SK-N-SH (cell line): ENCODE data around the gene SPATA12. TPM values are rescaled to one million over a fixed set of nuclear protein-coding genes. Genes with fewer than 3 reads are reported as not detected.

Experiments
- CTCF ChIA-PET: fragments of 300-600, 350-600 bp; formaldehyde crosslinking; extraction: SDS; loops from one replicate; lab custom pipeline; 2021; lab: Yijun Ruan, JAX
- POLR2A ChIA-PET: fragments of 350-600 bp; sonication (Branson Sonifier 250); formaldehyde crosslinking; extraction: SDS; loops from one replicate; lab custom pipeline; 2020; ENCODE audit warnings: antibody characterized with exemption, inconsistent platforms; lab: Yijun Ruan, JAX
- DNase-seq: peaks from one replicate; pipeline ENCODE4 v3.0.0; 2012
- H2AFZ ChIP-seq: fragments of 200-600 bp; sonication (generic); 2 replicates; pipeline ENCODE4 v1.8.1; 2016; ENCODE audit warnings: antibody characterized with exemption, mild to moderate bottlenecking, low read depth
- H3F3A ChIP-seq: fragments of 200-600 bp; sonication (generic); replicated peaks from 2 replicates; pipeline ENCODE3; 2016; ENCODE audit warnings: antibody characterized with exemption, mild to moderate bottlenecking; ENCODE audit not compliant: insufficient read depth
- H3K27ac ChIP-seq, 2 experiments: fragments of 200-500 bp in 1 of 2; fragments of 200-600 bp in 1 of 2; sonication (Bioruptor generic) in 1 of 2; sonication (generic), shearing (Covaris generic) in 1 of 2; 2 replicates each; pipeline versions ENCODE4 v1.5.1 to v1.6.1; 2014 to 2016; ENCODE audit warnings: low read depth in 2 of 2, inconsistent platforms in 1 of 2, low read length in 1 of 2, mild to moderate bottlenecking in 1 of 2, mixed read lengths in 1 of 2
- H3K27me3 ChIP-seq: fragments of 200-600 bp; sonication (generic), shearing (Covaris generic); 2 replicates; pipeline ENCODE4 v1.6.1; 2016; ENCODE audit warnings: mixed run types; ENCODE audit not compliant: insufficient read depth
- H3K36me3 ChIP-seq, 2 experiments: fragments of 200-500 bp in 1 of 2; fragments of 200-600 bp in 1 of 2; sonication (Bioruptor generic) in 1 of 2; sonication (generic) in 1 of 2; replicated peaks in 1 of 2; 2 replicates each; pipeline versions ENCODE3 to v1.5.1; 2014 to 2016; ENCODE audit warnings: low read length in 1 of 2, mild to moderate bottlenecking in 1 of 2; ENCODE audit not compliant: insufficient read depth in 2 of 2, control insufficient read depth in 1 of 2
- H3K4me1 ChIP-seq, 2 experiments: fragments of 200-500 bp in 1 of 2; fragments of 200-600 bp in 1 of 2; sonication (Bioruptor generic) in 1 of 2; sonication (generic), shearing (Covaris generic) in 1 of 2; 2 replicates each; pipeline versions ENCODE4 v1.5.1 to v1.6.1; 2014 to 2016; ENCODE audit warnings: low read depth in 1 of 2, low read length in 1 of 2, mixed run types in 1 of 2; ENCODE audit not compliant: insufficient read depth in 2 of 2, control insufficient read depth in 1 of 2
- H3K4me2 ChIP-seq: fragments of 200-600 bp; sonication (generic), shearing (Covaris generic); 2 replicates; pipeline ENCODE4 v1.6.1; 2017; ENCODE audit warnings: mixed run types
- H3K4me3 ChIP-seq, 2 experiments: fragments of 200-500 bp in 1 of 2; fragments of 200-600 bp in 1 of 2; sonication (Bioruptor generic) in 1 of 2; sonication (generic), shearing (Covaris generic) in 1 of 2; 2 replicates each; pipeline versions ENCODE4 v1.5.1 to v1.8.1; 2014 to 2016; ENCODE audit warnings: low read depth in 2 of 2, inconsistent platforms in 1 of 2, low read length in 1 of 2, mild to moderate bottlenecking in 1 of 2, mixed read lengths in 1 of 2, moderate library complexity in 1 of 2
- H3K79me2 ChIP-seq: fragments of 200-600 bp; sonication (generic); 2 replicates; pipeline ENCODE4 v1.8.1; 2017; ENCODE audit warnings: mild to moderate bottlenecking; ENCODE audit not compliant: insufficient read depth
- H3K9ac ChIP-seq: fragments of 200-600 bp; sonication (generic); 2 replicates; pipeline ENCODE4 v1.6.1; 2017; ENCODE audit warnings: mixed run types
- H3K9me2 ChIP-seq: fragments of 200-600 bp; sonication (generic); 2 replicates; pipeline ENCODE4 v1.6.1; 2017; ENCODE audit warnings: mixed run types
- H3K9me3 ChIP-seq: fragments of 200-600 bp; sonication (generic); 2 replicates; pipeline ENCODE4 v1.6.1; 2017; ENCODE audit warnings: mixed run types, mild to moderate bottlenecking, moderate library complexity
- H4K20me1 ChIP-seq: fragments of 200-600 bp; sonication (generic); 2 replicates; pipeline ENCODE4 v1.6.1; 2017; ENCODE audit warnings: mild to moderate bottlenecking, mixed run types; ENCODE audit not compliant: insufficient read depth
- FOSL2 ChIP-seq: IDR thresholded peaks from 2 replicates; pipeline ENCODE4 v1.4.0; 2012; ENCODE audit warnings: low read depth, mild to moderate bottlenecking, moderate library complexity, borderline replicate concordance
- GABPA ChIP-seq: IDR thresholded peaks from 2 replicates; pipeline ENCODE4 v1.4.0; 2012; ENCODE audit warnings: low read depth, mild to moderate bottlenecking
- GATA2 ChIP-seq: sonication (generic); formaldehyde crosslinking; IDR thresholded peaks from 2 replicates; pipeline ENCODE4 v1.5.0; 2020; ENCODE audit warnings: mild to moderate bottlenecking, missing genetic modification reagents
- MAX ChIP-seq: IDR thresholded peaks from 2 replicates; pipeline ENCODE4 v1.4.0; 2012; ENCODE audit warnings: low read depth
- NFIC ChIP-seq: IDR thresholded peaks from 2 replicates; pipeline ENCODE4 v1.4.0; 2012; ENCODE audit warnings: borderline replicate concordance
- PBX3 ChIP-seq: IDR thresholded peaks from 2 replicates; pipeline ENCODE4; 2012
- POLR2AphosphoS5 ChIP-seq: IDR thresholded peaks from 2 replicates; pipeline ENCODE4 v1.6.1; 2012; ENCODE audit warnings: low read depth, low read length
- RCOR1 ChIP-seq: fragments of 150-350 bp; IDR thresholded peaks from 2 replicates; pipeline ENCODE4 v1.6.1; 2017; ENCODE audit warnings: antibody characterized with exemption, low read length
- TCF12 ChIP-seq: IDR thresholded peaks from 2 replicates; pipeline ENCODE4 v1.4.0; 2012
- TEAD4 ChIP-seq: IDR thresholded peaks from 2 replicates; pipeline ENCODE4 v1.4.0; 2012; ENCODE audit warnings: mild to moderate bottlenecking, borderline replicate concordance; ENCODE audit not compliant: insufficient read depth
- YY1 ChIP-seq: IDR thresholded peaks from 2 replicates; pipeline ENCODE4 v1.4.0; 2012; ENCODE audit warnings: low read depth, mild to moderate bottlenecking
- ZBTB33 ChIP-seq: IDR thresholded peaks from 2 replicates; pipeline ENCODE4 v1.4.0; 2012; ENCODE audit warnings: low read depth, borderline replicate concordance
- WGBS: methylation state at CpG from one replicate; pipeline ENCODE4 v1.1.6; 2017; ENCODE audit warnings: low lambda C conversion rate; 5-methylcytosine and 5-hydroxymethylcytosine counted together
- polyA plus RNA-seq, 3 experiments: library from polyadenylated mRNA; depleted of rRNA; stranded (reverse); fragments of >200 nt; gene quantifications; 2 replicates each; pipeline ENCODE4 v1.2.3, GENCODE V29; 2012

Gene SPATA12
- polyA plus RNA-seq, 1 of the 3 experiments (the other 2 are of a cell fraction) = 0.33 TPM

- Histone ChIP-seq H3K9me3 (no peaks in the 10 kb centered on the region), H4K20me1 (no peaks in the 10 kb centered on the region), H3K4me3 (no peak overlapping the region), H2AFZ (no peak overlapping the region), H3K4me2 (no peak overlapping the region), H3K4me1 (peaks cover 0 to 13% of the 10 kb centered on the region in 2 experiments; a peak in 2 of 4 replicates), H3K9me2 (no peaks in the 10 kb centered on the region), H3K9ac (no peak overlapping the region), H3K27ac (no peak overlapping the region), H3F3A (no peaks in the 10 kb centered on the region), H3K79me2 (no peaks in the 10 kb centered on the region), H3K27me3 (no peaks in the 10 kb centered on the region), H3K36me3 (no peaks in the 10 kb centered on the region)
- ChIA-PET POLR2A (no interaction called here), CTCF (no interaction called here)
- DNase-seq = no peak
- 55% methylated on average over 2 of the region's 2 CpGs for WGBS
- peak; percentile 42; the same call in 1 of the 2 replicates for TF ChIP-seq NFIC
- no peak for TF ChIP-seq RCOR1
- peak; percentile 49; the same call in 1 of the 2 replicates for TF ChIP-seq MAX
- TF ChIP-seq, all 33 proteins: peak for 2
Measured at GRCh38 chr3:57026944-57027343, 33.5 kb upstream of the SPATA12 start.

- no peaks in the 10 kb centered on the region for H3K36me3 ChIP-seq
- no peaks in the 10 kb centered on the region for H3K9me2 ChIP-seq
- ChIA-PET POLR2A (no interaction called here), CTCF (interaction anchor here (0.8 to 1.4 kb wide), 3 partner anchors 41 to 89 kb away, joined by 3 to 4 read pairs (median 3); no protein-coding TSS in a partner anchor)
- no peak overlapping the region for H3K9ac ChIP-seq
- no peak for DNase-seq
- 100% methylated on average over 2 of the region's 2 CpGs for WGBS
- H2AFZ ChIP-seq = no peak overlapping the region
- H3F3A ChIP-seq = no peaks in the 10 kb centered on the region
- H3K4me1 ChIP-seq = peaks cover 0 to 13% of the 10 kb centered on the region in 2 experiments; a peak in 2 of 4 replicates
- H3K9me3 ChIP-seq = no peaks in the 10 kb centered on the region
- no peaks in the 10 kb centered on the region for H3K79me2 ChIP-seq
- no peaks in the 10 kb centered on the region for H3K27me3 ChIP-seq
- peak overlapping the region in 1 of 2 experiments; percentile 62; a peak in 2 of 4 replicates for H3K27ac ChIP-seq
- no peak overlapping the region for H3K4me3 ChIP-seq
- TF ChIP-seq YY1 (no peak), POLR2AphosphoS5 (no peak), FOSL2 (no peak), TCF12 (no peak), GATA2 (CRISPR knock-in tag) (no peak), PBX3 (no peak), TEAD4 (no peak), GABPA (no peak), ZBTB33 (no peak)
- no peaks in the 10 kb centered on the region for H4K20me1 ChIP-seq
- H3K4me2 ChIP-seq = no peak overlapping the region
Measured at GRCh38 chr3:57029383-57029782, 31.1 kb upstream of the SPATA12 start.
